Endothelial cell (in vitro differentiated cells): ENCODE measurements around the gene ZNF367. TPM values are rescaled to one million over a fixed set of nuclear protein-coding genes. Genes with fewer than 3 reads are reported as not detected.
A peak's percentile ranks its signal among the peaks of the same experiment; 100 is the strongest.

Experiments used
- DNase-seq: peaks from one replicate; pipeline ENCODE4 v3.0.0; 2021; ENCODE audit warnings: low spot score
- H3K27ac Mint-ChIP-seq: one replicate; pipeline ENCODE4 v1.8.0; 2021; ENCODE audit warnings: mixed read lengths, inconsistent platforms; ENCODE audit not compliant: unreplicated experiment
- H3K27me3 Mint-ChIP-seq: one replicate; pipeline ENCODE4 v1.8.0; 2021; ENCODE audit warnings: mild to moderate bottlenecking, moderate library complexity, mixed read lengths, inconsistent platforms; ENCODE audit not compliant: unreplicated experiment
- H3K36me3 Mint-ChIP-seq: one replicate; pipeline ENCODE4 v1.8.0; 2021; ENCODE audit warnings: mild to moderate bottlenecking, low read depth, mixed read lengths, inconsistent platforms; ENCODE audit not compliant: unreplicated experiment
- H3K4me1 Mint-ChIP-seq: one replicate; pipeline ENCODE4 v1.8.0; 2021; ENCODE audit warnings: mild to moderate bottlenecking, mixed read lengths, inconsistent platforms; ENCODE audit not compliant: unreplicated experiment
- H3K4me3 Mint-ChIP-seq: one replicate; pipeline ENCODE4 v1.8.0; 2021; ENCODE audit warnings: mild to moderate bottlenecking, mixed read lengths, inconsistent platforms; ENCODE audit not compliant: unreplicated experiment
- H3K9me3 Mint-ChIP-seq: one replicate; pipeline ENCODE4 v1.8.0; 2021; ENCODE audit warnings: mixed read lengths, inconsistent platforms; ENCODE audit not compliant: unreplicated experiment
- CTCF ChIP-seq: fragments of 200-600 bp; sonication (generic); IDR thresholded peaks from one replicate; pipeline ENCODE4 v1.5.0; 2021; ENCODE audit warnings: antibody characterized with exemption; ENCODE audit not compliant: unreplicated experiment
- total RNA-seq: library from RNA; stranded (reverse); fragmentation: NEBNext Ultra II Directional; extraction: Animal tissue kit (Norgen Biotek cat#: 25700); gene quantifications from one replicate; pipeline ENCODE4 v1.2.1, GENCODE V29; 2021; ENCODE audit not compliant: unreplicated experiment

The ZNF367 gene
- total RNA-seq, 1 donor from 2014 or later = 2.2 TPM

GRCh38 chr9:96457266-96457665 is 39.1 kb upstream of the ZNF367 start:
- TF ChIP-seq CTCF = no peak

GRCh38 chr9:96453625-96454024 is 35.5 kb upstream of the ZNF367 start:
- Mint-ChIP-seq H3K4me3 (no peak overlapping the region), H3K9me3 (no peaks in the 10 kb centered on the region), H3K27ac (no peak overlapping the region), H3K4me1 (peaks cover 6% of the 10 kb centered on the region), H3K27me3 (peaks cover 6% of the 10 kb centered on the region), H3K36me3 (peaks cover 8% of the 10 kb centered on the region)
- DNase-seq = no peak
- no peak for TF ChIP-seq CTCF

More at GRCh38 chr9:96457266-96457665, 39.1 kb upstream of the ZNF367 start:
- H3K9me3 Mint-ChIP-seq = no peaks in the 10 kb centered on the region
- no peak overlapping the region for H3K27ac Mint-ChIP-seq
- H3K4me1 Mint-ChIP-seq = no peaks in the 10 kb centered on the region
- no peak for DNase-seq
- no peaks in the 10 kb centered on the region for H3K27me3 Mint-ChIP-seq
- H3K36me3 Mint-ChIP-seq = peaks cover 3% of the 10 kb centered on the region
- no peak overlapping the region for H3K4me3 Mint-ChIP-seq

GRCh38 chr9:96450613-96451528 is 32.7 kb upstream of the ZNF367 start:
- peaks cover 6% of the 10 kb centered on the region for H3K27me3 Mint-ChIP-seq
- TF ChIP-seq CTCF = no peak
- no peaks in the 10 kb centered on the region for H3K9me3 Mint-ChIP-seq
- H3K4me1 Mint-ChIP-seq = peaks cover 6% of the 10 kb centered on the region
- peaks cover 4% of the 10 kb centered on the region for H3K36me3 Mint-ChIP-seq
- peak overlapping the region; percentile 90 for H3K4me3 Mint-ChIP-seq
- peak; percentile 22 for DNase-seq
- H3K27ac Mint-ChIP-seq = no peak overlapping the region

- Mint-ChIP-seq H3K27ac (peak within 1 kb of the TSS; percentile 3), H3K4me1 (peaks cover 6% of the 10 kb centered on the region), H3K36me3 (peaks cover 4% of the 10 kb centered on the region), H3K4me3 (peak within 1 kb of the TSS; percentile 90), H3K9me3 (no peaks in the 10 kb centered on the region), H3K27me3 (peaks cover 6% of the 10 kb centered on the region)
- no peak for TF ChIP-seq CTCF
- peak; percentile 97 for DNase-seq
Measured at GRCh38 chr9:96449845-96450612, 31.9 kb upstream of the ZNF367 start, which contains the start of gene HABP4. HABP4 (plus strand) TSS chr9:96450169; CDS start chr9:96450280, 111 bp downstream.
